GM18505 (cell line): Measurements from ENCODE around the gene ERO1B.

Experiments used
- ATAC-seq: cut with Tn5 transposase; IDR thresholded peaks from one replicate; pipeline ENCODE4 v1.9.1; 2021; ENCODE audit not compliant: unreplicated experiment
- POLR2A ChIP-seq: IDR thresholded peaks from 4 replicates; pipeline ENCODE4 v1.6.1; 2011; ENCODE audit warnings: borderline replicate concordance; ENCODE audit not compliant: insufficient read depth, insufficient read length; ENCODE audit errors: extremely low read depth

Gene ERO1B

DNA sequence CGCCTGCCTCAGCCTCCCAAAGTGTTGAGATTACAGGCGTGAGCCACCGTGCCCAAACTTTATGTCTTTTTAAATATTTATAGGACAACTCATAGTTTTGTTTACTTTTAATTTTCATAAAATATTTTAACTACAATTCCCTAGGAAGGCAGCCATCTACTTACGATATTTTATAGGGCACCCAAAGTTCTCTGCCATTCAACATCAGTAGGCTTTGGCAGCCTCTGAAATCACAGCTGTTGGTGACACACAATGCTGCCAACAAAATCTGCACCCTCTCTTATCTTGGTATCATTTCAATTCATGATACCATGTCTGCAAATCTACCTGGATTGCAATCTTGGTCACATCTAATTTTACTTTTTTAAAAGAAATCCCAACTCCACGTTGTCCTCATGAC lies 27.1 kb upstream of the ERO1B start:
- no peak for ATAC-seq
- no peak for TF ChIP-seq POLR2A

DNA sequence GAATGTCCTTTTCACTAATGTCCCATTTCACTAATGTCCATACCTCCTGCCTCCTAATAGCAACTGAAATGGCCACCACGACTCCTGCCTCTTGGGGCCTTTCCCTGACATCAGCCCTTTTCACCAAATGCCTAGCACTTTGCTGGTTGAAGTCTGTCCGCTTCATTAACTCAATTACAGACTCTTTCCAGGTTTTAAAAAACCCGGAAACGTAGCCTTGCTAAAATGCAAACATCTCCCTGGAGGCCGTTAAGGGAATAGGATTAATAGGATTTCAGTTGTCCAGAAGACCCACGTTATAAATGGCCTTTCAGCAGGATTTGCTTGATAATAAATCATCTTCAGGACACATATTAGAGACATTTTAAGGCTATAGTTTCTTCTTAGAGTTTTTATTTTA lies 25.7 kb upstream of the ERO1B start:
- TF ChIP-seq POLR2A, result no peak
- no peak for ATAC-seq

DNA sequence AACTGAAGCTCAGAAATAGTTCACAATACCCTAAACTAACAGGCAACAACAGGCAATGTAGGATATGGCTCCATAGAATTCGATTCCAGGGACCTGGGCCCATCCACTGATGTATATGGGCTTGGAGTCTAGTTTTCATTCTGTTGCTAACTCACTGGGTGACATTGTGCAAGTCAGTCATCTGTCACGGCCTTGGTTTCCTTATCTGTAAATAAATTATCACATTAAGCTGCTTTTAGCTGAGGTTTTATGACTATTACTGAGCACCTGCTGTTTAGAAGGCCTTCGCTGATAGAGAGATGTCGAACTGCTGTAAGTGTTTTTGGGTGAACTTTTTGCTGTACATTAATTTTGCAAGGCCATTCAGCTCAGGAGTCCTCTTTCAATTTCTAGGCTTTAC lies 22.9 kb upstream of the ERO1B start:
- ATAC-seq, result no peak
- TF ChIP-seq POLR2A, result no peak

DNA sequence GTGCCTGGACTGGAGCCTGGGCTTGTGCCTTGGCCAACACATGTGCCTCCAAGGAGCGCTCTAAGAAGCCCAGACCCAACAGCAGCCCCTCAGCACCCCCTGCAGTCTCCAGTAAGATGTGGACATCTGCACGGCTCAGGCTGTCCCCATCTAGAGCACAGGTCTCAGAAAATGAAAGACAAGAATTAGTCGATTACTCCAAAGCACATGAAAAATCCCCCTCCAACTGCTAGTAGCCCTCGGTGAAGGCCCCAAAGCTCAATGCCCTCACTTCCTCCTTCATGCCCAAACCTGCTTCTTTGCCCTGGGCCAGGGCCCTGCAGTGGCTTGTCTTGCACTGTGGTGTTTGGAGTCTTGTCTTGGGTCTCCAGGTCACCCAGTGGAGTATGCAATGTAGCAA lies 21.9 kb upstream of the ERO1B start:
- no peak for TF ChIP-seq POLR2A
- ATAC-seq, result peak; percentile 44

DNA sequence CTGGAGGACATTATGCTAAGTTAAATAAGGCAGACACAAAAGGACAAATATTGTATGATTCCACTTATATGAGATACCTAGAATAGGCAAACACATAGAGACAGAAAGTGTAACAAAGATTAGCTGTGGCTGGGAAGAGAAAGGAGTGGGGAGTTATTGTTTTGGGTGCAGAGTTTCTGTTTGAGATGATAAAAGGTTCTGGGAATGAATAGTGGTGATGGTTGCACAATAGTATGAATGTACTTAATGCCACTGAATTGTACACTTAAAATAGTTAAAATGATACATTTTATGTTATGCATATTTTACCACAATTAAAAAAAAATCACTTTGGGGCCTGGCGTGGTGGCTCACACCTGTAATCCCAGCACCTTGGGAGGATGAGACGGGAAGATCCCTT lies 21.2 kb upstream of the ERO1B start:
- no peak for ATAC-seq
- TF ChIP-seq POLR2A, result no peak

DNA sequence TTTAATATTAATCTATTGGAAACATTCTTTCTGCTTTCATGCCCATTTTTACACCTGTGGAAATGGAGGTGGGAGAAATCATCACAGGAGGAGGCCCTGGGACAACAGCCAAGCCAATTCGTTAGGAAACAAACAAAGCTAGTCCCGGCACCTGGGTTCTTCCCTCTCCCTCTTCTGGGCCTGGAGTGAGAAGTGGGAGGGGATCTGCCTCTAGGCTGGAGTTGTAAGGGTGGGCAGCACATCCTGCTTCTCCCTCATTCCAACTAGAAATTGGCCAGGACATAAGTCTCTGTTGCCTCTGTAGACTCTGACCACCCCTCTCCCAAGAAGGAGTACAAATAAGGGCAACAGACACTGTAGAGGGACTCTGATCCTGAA lies 20.2 kb upstream of the ERO1B start:
- TF ChIP-seq POLR2A, result no peak
- no peak for ATAC-seq

DNA sequence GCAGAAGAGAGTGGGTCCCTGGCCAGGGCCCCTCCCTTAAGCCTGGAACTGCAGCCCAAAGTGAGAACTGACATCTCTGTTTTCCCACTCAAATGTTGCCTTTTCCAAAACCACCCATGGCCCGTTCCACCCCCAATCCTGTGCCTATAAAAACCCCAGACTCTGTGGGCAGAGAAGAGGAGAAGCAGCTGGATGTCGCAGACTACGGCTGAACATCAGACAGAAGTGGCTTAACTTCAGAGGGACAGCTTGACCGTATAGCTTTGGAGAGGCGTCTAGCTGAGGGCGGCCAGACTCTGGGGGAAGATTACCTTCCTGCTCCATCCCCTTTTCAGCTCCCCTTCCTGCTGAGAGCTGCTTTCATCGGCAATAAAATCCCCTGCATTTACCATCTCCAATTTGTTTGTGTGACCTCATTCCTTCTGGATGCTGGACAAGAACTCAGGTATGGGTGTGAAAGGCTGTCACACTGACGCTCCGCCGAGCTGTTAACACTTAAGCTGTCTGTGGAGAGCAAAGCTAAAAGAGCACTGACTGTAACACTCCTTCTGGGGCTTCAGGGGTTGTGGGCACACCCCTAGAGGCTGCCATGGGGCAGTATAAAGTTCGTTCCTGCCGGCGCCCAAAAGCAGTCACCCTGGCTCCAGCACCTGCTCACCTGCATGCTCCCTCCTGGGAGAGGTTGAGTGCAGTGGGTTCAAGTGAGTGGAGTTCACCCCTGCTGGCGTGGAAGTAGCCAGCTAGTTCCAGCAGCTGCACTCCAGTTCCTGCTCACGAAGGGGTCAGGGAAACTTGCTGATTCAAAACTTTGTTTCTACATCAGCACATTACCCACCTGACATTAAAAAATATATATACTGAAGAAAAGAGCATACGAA lies 19.6 kb upstream of the ERO1B start:
- TF ChIP-seq POLR2A, result no peak
- ATAC-seq, result no peak

DNA sequence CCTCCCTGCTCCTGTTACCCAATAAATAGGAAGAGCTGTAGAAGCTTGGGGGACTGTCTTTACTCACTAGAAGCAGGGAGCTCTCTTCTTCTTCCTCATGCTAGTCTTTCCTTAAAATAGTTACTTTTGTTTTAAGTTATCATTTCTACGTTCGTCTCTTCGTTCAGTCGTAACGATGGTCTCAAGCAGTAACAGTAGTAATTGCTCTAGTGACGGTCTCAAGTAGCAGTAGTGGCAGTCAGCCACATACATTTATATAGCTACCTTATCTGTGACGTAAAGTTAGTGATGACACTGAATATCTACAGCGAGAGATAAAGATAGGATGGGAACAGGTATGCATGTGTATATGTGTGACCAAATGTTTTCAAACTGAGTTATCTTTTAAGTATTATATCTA lies 15.4 kb upstream of the ERO1B start:
- ATAC-seq, result no peak
- TF ChIP-seq POLR2A, result no peak

DNA sequence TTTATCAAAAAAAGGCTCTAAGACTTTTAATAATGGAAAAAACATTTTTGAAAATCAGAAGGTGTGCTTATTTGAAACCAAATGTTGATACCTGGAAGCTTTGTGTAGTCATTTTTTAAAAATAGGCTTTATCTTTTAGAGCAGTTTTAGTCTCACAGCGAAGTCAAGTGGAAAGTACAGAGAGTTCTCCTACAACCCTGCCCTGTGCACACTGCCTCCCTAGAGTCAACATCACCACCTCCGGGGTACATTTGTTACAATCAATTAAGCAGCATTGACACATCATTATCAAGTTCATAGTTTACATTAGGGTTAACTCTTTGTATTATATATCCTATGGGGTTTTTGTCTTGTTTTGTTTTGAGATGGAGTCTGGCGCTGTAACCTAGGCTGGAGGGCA lies 10.7 kb upstream of the ERO1B start:
- no peak for TF ChIP-seq POLR2A
- ATAC-seq, result no peak

DNA sequence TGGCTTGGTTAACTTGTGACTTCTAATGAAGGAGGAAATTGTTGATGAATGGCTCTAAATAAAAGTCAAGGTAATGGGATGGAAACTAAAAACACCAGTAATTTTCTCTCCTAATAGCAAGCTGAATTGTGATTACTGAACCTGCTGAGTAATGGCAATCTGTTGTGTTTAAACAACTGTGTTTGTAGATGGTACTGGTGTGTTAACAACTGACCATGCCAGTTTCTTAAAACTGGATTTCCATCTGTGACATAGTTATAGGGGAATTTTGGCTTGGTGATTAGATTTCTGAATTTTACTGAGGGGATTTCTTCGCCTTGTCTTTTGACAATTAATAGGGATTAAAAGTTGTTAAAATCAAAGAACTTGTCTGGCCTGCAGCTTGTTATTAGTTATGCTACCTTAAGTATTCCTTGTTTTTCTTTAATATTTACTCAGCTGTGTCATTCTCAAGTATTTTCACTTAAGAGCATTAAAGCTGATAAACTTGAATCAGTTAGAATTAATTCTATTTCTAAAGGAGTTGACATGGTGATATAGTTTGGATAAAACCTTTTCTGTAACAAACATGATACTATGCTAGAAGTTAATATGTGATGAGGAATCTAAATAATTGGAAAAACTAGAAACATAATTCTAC lies 7.9 kb upstream of the ERO1B start:
- no peak for ATAC-seq
- no peak for TF ChIP-seq POLR2A

DNA sequence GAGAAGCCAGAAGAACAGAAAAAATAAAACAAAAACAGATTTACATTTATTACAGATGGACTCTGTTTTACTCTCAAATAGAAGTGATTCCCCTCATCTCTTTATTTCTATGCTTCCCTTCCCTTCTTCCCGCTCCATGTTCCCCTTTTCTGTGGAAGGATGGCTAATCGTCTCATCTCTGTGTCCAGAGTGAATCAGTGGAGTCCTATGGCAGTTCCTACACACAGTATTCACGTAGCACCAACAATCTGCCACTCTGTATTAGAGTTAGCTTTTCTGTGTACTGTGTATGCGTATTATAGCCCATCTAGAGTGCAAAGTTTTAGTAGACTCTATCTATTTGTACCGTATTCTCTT lies 6.8 kb upstream of the ERO1B start:
- no peak for TF ChIP-seq POLR2A
- ATAC-seq, result no peak

DNA sequence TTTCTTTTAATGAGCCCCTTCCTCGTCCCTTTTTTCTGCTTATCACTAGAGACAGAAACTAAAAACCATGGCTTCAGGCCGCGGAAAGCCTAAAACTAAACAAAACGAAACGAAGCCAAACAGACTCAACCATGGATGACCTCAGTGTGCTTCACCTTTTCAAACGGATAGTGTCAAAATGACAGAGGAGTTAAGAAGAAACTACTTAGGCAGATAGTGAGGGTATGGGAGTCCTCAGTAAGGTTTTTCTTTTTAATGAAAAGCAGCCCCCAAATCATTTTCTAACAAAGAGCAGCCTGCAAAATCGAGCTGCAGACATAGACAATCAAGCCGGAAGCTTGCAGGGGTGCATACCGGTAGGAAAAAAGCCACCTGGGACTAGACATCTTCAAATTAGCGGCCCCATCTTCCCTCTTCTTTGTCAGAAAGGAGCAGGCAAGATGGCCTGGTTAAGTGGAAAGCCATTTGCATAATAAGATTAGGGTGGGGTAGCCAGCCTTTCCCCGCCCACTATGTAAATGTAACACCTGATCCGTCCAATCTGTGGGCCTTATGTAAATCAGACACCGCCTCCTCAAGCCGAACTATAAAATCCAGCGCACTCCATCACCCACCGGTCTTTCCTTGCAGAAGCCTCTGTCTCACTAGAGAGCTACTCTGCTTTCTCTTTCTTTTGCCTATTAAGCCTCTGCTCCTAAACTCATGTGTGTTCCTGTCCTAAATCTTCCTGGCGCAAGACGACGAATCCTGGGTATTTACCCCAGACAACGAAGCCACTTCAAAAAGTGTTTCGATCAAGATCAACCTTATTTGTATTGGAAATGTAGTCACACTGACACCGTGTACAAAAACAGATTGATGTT lies 6.2 kb upstream of the ERO1B start:
- no peak for ATAC-seq
- no peak for TF ChIP-seq POLR2A

DNA sequence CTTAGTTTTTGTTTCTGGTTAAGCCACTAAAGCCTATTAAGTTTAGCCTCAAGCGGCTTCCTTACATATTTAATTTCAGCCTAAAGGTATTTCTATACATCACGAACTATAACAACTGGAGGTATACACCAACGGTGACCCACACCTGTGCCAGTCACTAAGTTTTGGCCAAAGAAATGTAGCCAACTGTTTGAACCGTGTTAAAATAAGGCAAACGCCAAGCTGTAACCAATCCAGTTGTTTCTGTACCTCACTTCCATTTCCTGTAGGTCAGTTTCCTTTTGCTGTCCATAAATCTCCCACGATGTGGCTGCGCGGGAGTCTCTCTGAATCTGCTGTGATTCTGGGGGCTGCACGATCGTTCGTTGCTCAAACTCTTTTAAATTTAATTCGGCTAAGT lies 5.6 kb upstream of the ERO1B start:
- TF ChIP-seq POLR2A, result no peak
- no peak for ATAC-seq
